CD8-positive, alpha-beta memory T cell (primary cell): ENCODE data around the gene ACSF2. TPM values are rescaled to one million over a fixed set of nuclear protein-coding genes. Genes with fewer than 3 reads are reported as not detected.
"Not testable (repeated sequence)": the region's sequence is repeated elsewhere in the genome, so short reads cannot be mapped to it uniquely, and the experiment has no call there.

Source experiments
- CTCF ChIA-PET: fragments of 350-600 bp; sonication (Branson Sonifier 250); formaldehyde crosslinking; loops from one replicate; lab custom pipeline; 2021; ENCODE audit warnings: antibody characterized with exemption; lab: Charles Lee
- POLR2A ChIA-PET: fragments of 350-600 bp; sonication (Branson Sonifier 250); formaldehyde crosslinking; loops from one replicate; lab custom pipeline; 2021; ENCODE audit warnings: antibody characterized with exemption; lab: Charles Lee
- DNase-seq, 5 donors: peaks; one replicate each; pipeline versions ENCODE4 v3.0.0 to v3.0.0-alpha.2; 2020 to 2022; ENCODE audit warnings: mixed read lengths in 1 of 5
- H3K27ac ChIP-seq: one replicate; pipeline ENCODE4 v1.7.0; 2013; ENCODE audit warnings: low read depth, mild to moderate bottlenecking, low read length, moderate library complexity
- H3K27me3 ChIP-seq: 2 replicates; pipeline ENCODE4 v1.7.0; 2013; ENCODE audit warnings: low read length, mild to moderate bottlenecking; ENCODE audit not compliant: insufficient read depth, poor library complexity, severe bottlenecking
- H3K36me3 ChIP-seq: 2 replicates; pipeline ENCODE4 v1.7.0; 2013; ENCODE audit warnings: mild to moderate bottlenecking, low read length, moderate library complexity; ENCODE audit not compliant: insufficient read depth
- H3K4me1 ChIP-seq: 2 replicates; pipeline ENCODE4 v1.7.0; 2013; ENCODE audit warnings: mild to moderate bottlenecking, low read length, moderate library complexity; ENCODE audit not compliant: insufficient read depth
- H3K4me3 ChIP-seq: 2 replicates; pipeline ENCODE4 v1.7.0; 2013; ENCODE audit warnings: mild to moderate bottlenecking, low read length
- H3K9me3 ChIP-seq: 2 replicates; pipeline ENCODE4 v1.7.0; 2013; ENCODE audit warnings: mild to moderate bottlenecking, low read length
- H3K27ac Mint-ChIP-seq, 8 donors: one replicate each; pipeline ENCODE4 v1.8.0; 2020 to 2021; ENCODE audit warnings: mixed read lengths in 8 of 8, mild to moderate bottlenecking in 6 of 8, inconsistent platforms in 3 of 8, moderate library complexity in 3 of 8
- H3K27me3 Mint-ChIP-seq, 2 donors: one replicate each; pipeline ENCODE4 v1.8.0; 2020 to 2021; ENCODE audit warnings: mixed read lengths in 2 of 2, mild to moderate bottlenecking in 1 of 2, moderate library complexity in 1 of 2
- H3K36me3 Mint-ChIP-seq, 3 donors: one replicate each; pipeline ENCODE4 v1.8.0; 2020 to 2021; ENCODE audit warnings: mixed read lengths in 3 of 3, inconsistent platforms in 1 of 3, mild to moderate bottlenecking in 1 of 3
- H3K4me1 Mint-ChIP-seq, 3 donors: one replicate each; pipeline ENCODE4 v1.8.0; 2020 to 2021; ENCODE audit warnings: mixed read lengths in 3 of 3, inconsistent platforms in 1 of 3, mild to moderate bottlenecking in 1 of 3
- H3K4me3 Mint-ChIP-seq, 7 donors: one replicate each; pipeline ENCODE4 v1.8.0; 2020 to 2021; ENCODE audit warnings: mixed read lengths in 7 of 7, mild to moderate bottlenecking in 6 of 7, moderate library complexity in 4 of 7, inconsistent platforms in 2 of 7
- H3K9me3 Mint-ChIP-seq, 5 donors: one replicate each; pipeline ENCODE4 v1.8.0; 2020 to 2022; ENCODE audit warnings: mixed read lengths in 5 of 5, mild to moderate bottlenecking in 3 of 5, moderate library complexity in 2 of 5, inconsistent platforms in 1 of 5
- polyA plus RNA-seq: library from polyadenylated mRNA; unstranded; fragments of 300-500 nt; fragmentation: Illumina TruSeq; gene quantifications from one replicate; pipeline ENCODE4 v1.2.3, GENCODE V29; 2021
- total RNA-seq, 2 experiments: library from RNA; stranded (reverse); gene quantifications; one replicate each; pipeline ENCODE4 v1.2.3, GENCODE V29; 2021

ACSF2 gene
- total and polyA plus RNA-seq, 3 experiments from 2014 or later: 3.1 to 14.8 (median 12.4) TPM

DNA sequence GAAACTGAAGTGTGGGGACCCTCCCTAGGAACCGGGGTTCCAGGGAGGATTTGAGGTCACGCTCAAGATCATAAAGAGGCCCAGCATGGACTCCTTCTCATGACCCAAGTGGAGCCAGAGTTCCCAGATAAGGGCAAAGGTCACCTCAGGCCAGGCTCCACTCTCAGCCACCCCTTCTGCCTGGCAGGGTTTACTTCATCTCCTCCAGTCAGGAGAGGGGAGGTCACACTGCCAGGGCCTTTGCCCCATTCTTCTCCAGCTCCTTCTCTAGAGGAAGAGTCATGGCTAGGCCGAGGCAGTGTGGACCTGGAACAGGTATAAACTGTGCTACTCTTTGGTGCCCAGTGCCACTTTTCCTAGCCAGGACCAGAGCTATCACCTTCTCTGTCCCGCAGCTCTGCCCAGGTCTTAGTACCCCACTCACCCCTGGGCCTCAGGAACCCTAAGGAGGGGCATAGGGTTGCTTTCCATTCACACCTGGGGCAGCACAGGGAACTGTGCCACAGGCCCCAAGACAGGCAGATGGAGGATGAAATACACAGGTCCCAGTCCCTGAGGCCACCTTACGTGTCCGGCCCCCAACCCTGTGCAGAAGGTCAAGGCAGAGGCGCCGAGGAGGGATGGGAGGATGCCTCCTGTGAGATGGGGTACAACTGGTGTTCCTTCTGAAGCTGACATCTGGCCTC lies 879 bp upstream of the ACSF2 start:
- Histone ChIP-seq H3K9me3 (no peaks in the 10 kb centered on the region), H3K36me3 (no peaks in the 10 kb centered on the region), H3K4me1 (peaks cover 40% of the 10 kb centered on the region), H3K27ac (peak overlapping the region; percentile 20), H3K27me3 (no peaks in the 10 kb centered on the region), H3K4me3 (peak overlapping the region; percentile 58)
- peak overlapping the region; percentile 86 to 93 (median 88) for H3K4me3 Mint-ChIP-seq
- peak overlapping the region in 6 of 8 donors; percentile 58 to 96 (median 78) for H3K27ac Mint-ChIP-seq
- H3K4me1 Mint-ChIP-seq: peaks cover 32 to 41% (median 39%) of the 10 kb centered on the region in 3 donors
- POLR2A ChIA-PET: interaction anchor here (1.8 kb wide), 1 partner anchor 28 kb away, joined by 7 read pairs; the partner anchor contains the start of gene LRRC59
- DNase-seq: no peak
- H3K9me3 Mint-ChIP-seq: no peaks in the 10 kb centered on the region
- H3K36me3 Mint-ChIP-seq: peaks cover 0 to 3% (median 0%) of the 10 kb centered on the region in 3 donors
- CTCF ChIA-PET: interaction anchor here (2.2 to 4.2 kb wide), 2 partner anchors 27 to 54 kb away, joined by 8 to 30 read pairs; partner anchors contain the start of gene LRRC59
- H3K27me3 Mint-ChIP-seq: no peaks in the 10 kb centered on the region

DNA sequence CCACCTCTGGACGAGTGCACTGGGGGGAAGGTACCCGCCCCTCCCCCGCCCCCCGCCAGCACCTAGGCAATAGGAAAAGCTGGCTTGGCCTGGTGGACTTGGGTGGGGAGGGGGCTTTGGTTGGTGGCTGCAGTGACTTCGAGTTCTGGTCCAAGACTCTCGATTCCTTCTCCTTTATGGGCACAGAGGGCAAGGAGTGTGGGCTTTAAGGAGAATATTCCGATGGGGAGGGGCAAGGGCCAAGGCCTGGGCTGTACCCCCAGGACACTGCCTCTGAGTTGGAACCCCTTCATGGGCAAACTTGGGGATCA lies 409 bp downstream of the ACSF2 start:
- H3K4me3 Mint-ChIP-seq: peak overlapping the region; percentile 84 to 93 (median 87)
- peak overlapping the region; percentile 38 to 93 (median 89) for H3K27ac Mint-ChIP-seq
- DNase-seq: no peak

DNA sequence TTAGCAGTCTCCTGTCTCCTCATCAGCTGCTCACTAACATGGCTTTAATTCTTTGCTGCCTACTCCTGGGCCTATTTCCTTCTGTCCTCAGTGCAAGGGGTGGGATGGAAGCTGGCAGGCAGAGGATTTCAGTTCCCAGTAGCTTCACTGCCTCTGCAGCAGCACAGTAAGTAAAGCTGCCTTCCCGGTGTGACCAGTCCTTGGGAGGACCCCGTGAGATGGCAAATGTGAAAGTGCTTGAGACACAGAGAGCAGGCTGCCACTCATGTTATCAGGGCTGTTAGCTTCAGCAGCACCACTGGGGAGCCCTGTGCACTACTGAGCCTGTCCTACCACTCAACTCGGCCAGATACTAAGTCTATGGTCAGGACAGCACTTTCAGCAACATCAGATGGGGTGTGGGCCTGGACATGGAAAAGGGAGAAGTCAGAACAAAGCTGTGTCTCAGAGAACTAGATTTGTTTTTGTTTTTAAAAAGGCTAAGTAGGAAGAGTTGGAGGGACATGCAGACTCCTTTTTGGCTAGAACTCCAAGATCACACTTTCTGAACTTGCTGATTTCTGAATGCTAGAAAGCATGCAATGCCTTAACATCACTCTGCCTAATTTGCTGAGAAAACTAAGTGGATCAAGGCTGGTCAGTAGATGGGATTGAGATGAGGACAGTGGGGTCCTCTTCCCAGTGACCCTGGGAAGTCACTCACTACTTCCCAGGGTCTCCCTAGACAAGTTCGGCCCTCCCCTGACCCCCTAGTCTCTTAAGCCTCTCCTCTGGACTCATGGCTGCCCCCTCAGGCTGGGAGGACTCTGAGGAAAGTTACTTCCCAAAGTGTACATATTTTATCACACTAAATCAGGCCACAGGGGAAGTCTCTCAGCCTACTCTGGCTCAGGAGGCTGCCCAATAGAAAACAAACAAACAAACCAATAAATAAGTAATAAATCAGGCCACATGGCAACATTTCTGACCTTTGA lies 1.1 kb downstream of the ACSF2 start:
- no peaks in the 10 kb centered on the region for H3K27me3 Mint-ChIP-seq
- peaks cover 24% of the 10 kb centered on the region for H3K4me1 ChIP-seq
- peak overlapping the region; percentile 60 for H3K27ac ChIP-seq
- peaks cover 0 to 3% (median 2%) of the 10 kb centered on the region in 3 donors for H3K36me3 Mint-ChIP-seq
- POLR2A ChIA-PET: interaction anchor here (0.6 to 1.8 kb wide), 2 partner anchors 30 to 51 kb away, joined by 3 to 7 read pairs; partner anchors contain the start of gene LRRC59
- peak in 1 of 5 donors; percentile 26 for DNase-seq
- no peaks in the 10 kb centered on the region for H3K36me3 ChIP-seq
- peaks cover 21 to 28% (median 27%) of the 10 kb centered on the region in 3 donors for H3K4me1 Mint-ChIP-seq
- peak overlapping the region; percentile 58 for H3K4me3 ChIP-seq
- no peaks in the 10 kb centered on the region for H3K9me3 Mint-ChIP-seq
- CTCF ChIA-PET: interaction anchor here (1.0 to 4.2 kb wide), 4 partner anchors 9 to 52 kb away, joined by 3 to 30 read pairs (median 6); partner anchors contain the start of gene LRRC59
- no peaks in the 10 kb centered on the region for H3K27me3 ChIP-seq
- H3K4me3 Mint-ChIP-seq: peak overlapping the region; percentile 84 to 93 (median 87)
- no peaks in the 10 kb centered on the region for H3K9me3 ChIP-seq
- peak overlapping the region; percentile 47 to 94 (median 90) for H3K27ac Mint-ChIP-seq

More for the DNA sequence above, 409 bp downstream of the ACSF2 start:
- Histone ChIP-seq H3K27me3 (no peaks in the 10 kb centered on the region), H3K4me3 (peak overlapping the region; percentile 58), H3K9me3 (no peaks in the 10 kb centered on the region), H3K36me3 (no peaks in the 10 kb centered on the region), H3K27ac (peak overlapping the region; percentile 60), H3K4me1 (peaks cover 28% of the 10 kb centered on the region)
- Mint-ChIP-seq H3K27me3 (no peaks in the 10 kb centered on the region), H3K36me3 (peaks cover 0 to 3% (median 2%) of the 10 kb centered on the region in 3 donors), H3K9me3 (no peaks in the 10 kb centered on the region), H3K4me1 (peaks cover 26 to 33% (median 33%) of the 10 kb centered on the region in 3 donors)
- ChIA-PET CTCF (interaction anchor here (1.0 to 4.2 kb wide), 4 partner anchors 9 to 53 kb away, joined by 3 to 30 read pairs (median 6); partner anchors contain the start of gene LRRC59), POLR2A (interaction anchor here (0.5 to 1.8 kb wide), 4 partner anchors 29 to 439 kb away, joined by 3 to 7 read pairs (median 3); partner anchors contain the start of genes LRRC59 and TOB1)

DNA sequence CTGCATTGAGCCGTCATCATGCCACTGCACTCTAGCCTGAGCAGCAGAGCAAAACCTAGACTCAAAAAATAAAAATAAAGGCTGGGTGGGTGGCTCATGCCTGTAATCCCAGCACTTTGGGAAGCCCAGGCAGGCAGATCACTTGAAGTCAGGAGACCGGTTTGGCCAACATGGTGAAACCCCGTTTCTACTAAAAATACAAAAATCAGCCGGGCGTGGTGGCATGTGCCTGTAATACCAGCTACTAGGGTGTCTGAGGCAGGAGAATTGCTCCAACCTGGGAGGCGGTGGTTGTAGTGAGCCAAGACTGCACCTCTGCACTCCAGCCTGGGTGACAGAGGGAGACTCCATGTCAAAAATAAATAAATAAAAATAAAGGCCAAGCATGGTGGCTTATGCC lies 2.1 kb downstream of the ACSF2 start:
- H3K36me3 Mint-ChIP-seq, DNase-seq, POLR2A ChIA-PET, H3K9me3 Mint-ChIP-seq, H3K27ac ChIP-seq, H3K27me3 ChIP-seq, CTCF ChIA-PET, H3K9me3 ChIP-seq, H3K4me3 ChIP-seq, H3K27me3 Mint-ChIP-seq, H3K36me3 ChIP-seq: not testable (repeated sequence)
- Mint-ChIP-seq H3K27ac (peak overlapping the region in 2 of 8 donors; percentile 61 to 73), H3K4me1 (peaks cover 18 to 31% (median 21%) of the 10 kb centered on the region in 3 donors), H3K4me3 (peak overlapping the region in 3 of 7 donors; percentile 8 to 89 (median 85))
- H3K4me1 ChIP-seq: peaks cover 24% of the 10 kb centered on the region

DNA sequence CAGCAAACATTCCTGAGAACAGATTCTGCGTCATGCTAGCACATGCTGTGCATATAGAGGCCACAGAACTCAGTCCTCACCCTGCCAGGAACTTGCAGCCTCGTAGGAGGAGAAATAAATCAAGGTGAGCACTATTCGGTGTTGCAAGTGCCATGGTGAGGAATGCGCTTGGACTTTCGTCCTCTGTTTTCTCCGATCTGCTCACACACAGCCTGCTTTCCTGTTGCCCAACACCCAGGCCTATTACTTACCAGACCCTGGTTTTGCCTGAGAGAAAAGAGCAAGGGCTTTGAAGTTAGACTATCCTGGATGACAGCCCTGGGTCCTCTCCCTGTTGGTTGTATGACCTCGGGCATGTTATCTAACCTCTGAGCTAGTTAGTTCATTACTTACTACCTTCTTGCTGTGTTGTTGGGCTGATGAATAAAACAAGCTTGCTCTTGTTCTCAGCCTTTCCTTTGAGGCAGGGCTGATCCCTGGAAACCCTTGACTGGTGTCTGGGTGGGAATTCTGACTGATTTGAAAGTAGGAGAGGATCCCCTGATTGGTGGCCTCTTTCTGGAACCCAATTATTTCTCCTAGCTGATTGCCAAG lies 2.9 kb downstream of the ACSF2 start:
- Mint-ChIP-seq H3K4me3 (peak overlapping the region in 2 of 7 donors; percentile 6 to 27), H3K27me3 (no peaks in the 10 kb centered on the region), H3K4me1 (peaks cover 18 to 34% (median 21%) of the 10 kb centered on the region in 3 donors), H3K9me3 (no peaks in the 10 kb centered on the region), H3K36me3 (peaks cover 0 to 3% (median 2%) of the 10 kb centered on the region in 3 donors), H3K27ac (peak overlapping the region in 1 of 8 donors; percentile 43)
- no peak for DNase-seq
- POLR2A ChIA-PET: no interaction called here
- Histone ChIP-seq H3K36me3 (no peaks in the 10 kb centered on the region), H3K9me3 (no peaks in the 10 kb centered on the region), H3K27ac (no peak overlapping the region), H3K27me3 (no peaks in the 10 kb centered on the region), H3K4me1 (peaks cover 24% of the 10 kb centered on the region), H3K4me3 (no peak overlapping the region)
- CTCF ChIA-PET: interaction anchor here (1.4 kb wide), 1 partner anchor 32 kb away, joined by 4 read pairs; the partner anchor contains the start of gene LRRC59

DNA sequence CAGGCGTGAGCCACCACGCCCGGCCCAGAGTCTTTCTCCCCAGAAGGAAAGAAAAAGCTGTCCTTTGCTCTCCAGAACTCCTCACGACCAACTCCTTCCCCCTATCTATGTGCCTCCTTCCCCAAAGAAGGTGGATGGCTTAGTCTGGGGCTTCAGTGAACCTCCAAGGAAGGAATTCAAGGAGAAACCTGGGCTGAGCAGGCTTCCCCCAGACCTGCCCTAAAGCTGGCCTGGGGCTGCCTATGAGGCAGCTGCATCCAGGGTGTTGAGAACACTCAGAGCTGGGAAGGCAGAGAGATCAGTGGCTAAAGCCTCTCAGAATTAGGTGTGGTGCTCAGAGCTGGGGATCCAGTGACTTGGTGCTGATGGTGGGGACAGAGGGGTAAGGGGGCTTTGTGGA lies 3.8 kb downstream of the ACSF2 start:
- Mint-ChIP-seq H3K36me3 (peaks cover 0 to 5% (median 2%) of the 10 kb centered on the region in 3 donors), H3K9me3 (no peaks in the 10 kb centered on the region), H3K4me1 (peaks cover 18 to 36% (median 21%) of the 10 kb centered on the region in 3 donors), H3K27me3 (no peaks in the 10 kb centered on the region), H3K4me3 (no peak overlapping the region), H3K27ac (peak overlapping the region in 2 of 8 donors; percentile 38 to 60)
- ChIA-PET POLR2A (interaction anchor here (0.5 kb wide), 1 partner anchor 36 kb away, joined by 4 read pairs; no protein-coding TSS in a partner anchor), CTCF (interaction anchor here (1.4 kb wide), 1 partner anchor 32 kb away, joined by 4 read pairs; the partner anchor contains the start of gene LRRC59)
- peaks cover 24% of the 10 kb centered on the region for H3K4me1 ChIP-seq
- H3K4me3 ChIP-seq: no peak overlapping the region
- no peak for DNase-seq
- H3K27me3 ChIP-seq: no peaks in the 10 kb centered on the region
- no peaks in the 10 kb centered on the region for H3K9me3 ChIP-seq
- H3K36me3 ChIP-seq: no peaks in the 10 kb centered on the region
- H3K27ac ChIP-seq: no peak overlapping the region
